ENCODE results near the gene CYP20A1. TPM values are rescaled to one million over a fixed set of nuclear protein-coding genes. Genes with fewer than 3 reads are reported as not detected.

Gene CYP20A1
- polyA plus RNA-seq, 1 experiment = 7.7 TPM

DNA sequence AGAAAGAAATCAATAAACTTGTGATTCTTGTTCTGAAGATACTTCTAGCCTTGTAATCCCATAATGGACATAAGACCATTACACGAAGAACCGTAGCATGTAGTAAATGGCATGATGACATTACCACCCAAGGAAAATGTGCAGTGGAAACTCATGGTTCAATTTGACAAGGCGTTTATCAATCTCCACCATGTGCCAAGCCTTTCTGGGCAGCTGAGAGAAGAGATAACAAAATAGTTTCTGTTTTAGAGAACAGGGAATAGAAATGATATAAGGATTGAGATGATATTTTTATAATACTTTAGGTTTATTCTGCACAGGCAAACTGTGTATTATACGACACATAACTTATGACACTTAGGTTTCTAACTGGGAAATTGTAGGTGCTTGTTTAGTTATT lies 108.6 kb downstream of the CYP20A1 start:
- no peak overlapping the region for H3K4me3 ChIP-seq (ENCODE audit: low read depth, low read length)
- ChIA-PET CTCF (no interaction called here), POLR2A (no interaction called here)
- no peaks in the 10 kb centered on the region for H3K27me3 ChIP-seq (ENCODE audit: control insufficient read depth, insufficient read depth, low read length)
- TF ChIP-seq, protein P1, sequence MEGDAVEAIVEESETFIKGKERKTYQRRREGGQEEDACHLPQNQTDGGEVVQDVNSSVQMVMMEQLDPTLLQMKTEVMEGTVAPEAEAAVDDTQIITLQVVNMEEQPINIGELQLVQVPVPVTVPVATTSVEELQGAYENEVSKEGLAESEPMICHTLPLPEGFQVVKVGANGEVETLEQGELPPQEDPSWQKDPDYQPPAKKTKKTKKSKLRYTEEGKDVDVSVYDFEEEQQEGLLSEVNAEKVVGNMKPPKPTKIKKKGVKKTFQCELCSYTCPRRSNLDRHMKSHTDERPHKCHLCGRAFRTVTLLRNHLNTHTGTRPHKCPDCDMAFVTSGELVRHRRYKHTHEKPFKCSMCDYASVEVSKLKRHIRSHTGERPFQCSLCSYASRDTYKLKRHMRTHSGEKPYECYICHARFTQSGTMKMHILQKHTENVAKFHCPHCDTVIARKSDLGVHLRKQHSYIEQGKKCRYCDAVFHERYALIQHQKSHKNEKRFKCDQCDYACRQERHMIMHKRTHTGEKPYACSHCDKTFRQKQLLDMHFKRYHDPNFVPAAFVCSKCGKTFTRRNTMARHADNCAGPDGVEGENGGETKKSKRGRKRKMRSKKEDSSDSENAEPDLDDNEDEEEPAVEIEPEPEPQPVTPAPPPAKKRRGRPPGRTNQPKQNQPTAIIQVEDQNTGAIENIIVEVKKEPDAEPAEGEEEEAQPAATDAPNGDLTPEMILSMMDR (IDR thresholded peaks at IDR 0.05; ENCODE audit: insufficient read depth, low read depth, low read length) = no peak
- H3K36me3 ChIP-seq (ENCODE audit: control insufficient read depth, insufficient read depth, low read length) = peaks cover 2% of the 10 kb centered on the region; the same call in 1 of the 2 replicates
- no peak for DNase-seq (ENCODE audit: low read depth)

DNA sequence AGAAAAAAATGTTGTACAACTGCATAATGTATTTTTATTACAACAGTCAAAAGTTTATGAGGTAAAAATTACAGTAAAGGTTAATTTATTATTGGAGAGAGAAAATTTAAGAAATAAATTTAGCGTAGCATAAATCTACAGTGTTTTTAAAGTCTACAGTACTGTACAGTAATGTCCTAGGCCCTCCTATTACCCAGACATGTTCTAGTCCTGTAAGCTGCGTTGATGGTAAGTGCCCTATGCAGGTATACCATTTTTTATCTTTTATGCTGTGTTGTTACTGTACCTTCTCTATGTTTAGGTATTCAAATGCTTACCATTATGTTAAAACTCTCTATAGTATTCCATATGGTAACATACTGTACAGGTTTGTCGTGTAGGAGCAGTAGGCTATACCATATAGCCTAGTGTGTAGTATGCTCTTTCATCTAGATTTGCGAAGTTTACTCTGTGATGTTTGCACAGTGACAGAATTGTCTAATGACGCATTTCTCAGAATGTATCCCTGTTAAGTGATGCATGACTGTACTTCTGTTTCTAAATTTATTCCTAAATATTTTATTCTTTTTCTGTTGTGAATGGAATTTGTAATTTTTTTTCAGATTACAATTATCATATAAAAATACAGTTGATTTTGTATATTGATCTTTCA lies 113.9 kb downstream of the CYP20A1 start:
- ChIA-PET CTCF (interaction anchor here (0.6 to 1.0 kb wide), 2 partner anchors 8 to 106 kb away, joined by 3 read pairs; no protein-coding TSS in a partner anchor), POLR2A (no interaction called here)
- Histone ChIP-seq H3K36me3 (ENCODE audit: control insufficient read depth, insufficient read depth, low read length) (0 out of 2 replicates have a peak, but pooled peaks cover 2% of the 10 kb centered on the region), H3K27me3 (ENCODE audit: control insufficient read depth, insufficient read depth, low read length) (no peaks in the 10 kb centered on the region), H3K4me3 (ENCODE audit: low read depth, low read length) (no peak overlapping the region)
- TF ChIP-seq, protein P1 (IDR thresholded peaks at IDR 0.05; ENCODE audit: insufficient read depth, low read depth, low read length) = no peak
- no peak for DNase-seq (ENCODE audit: low read depth)

DNA sequence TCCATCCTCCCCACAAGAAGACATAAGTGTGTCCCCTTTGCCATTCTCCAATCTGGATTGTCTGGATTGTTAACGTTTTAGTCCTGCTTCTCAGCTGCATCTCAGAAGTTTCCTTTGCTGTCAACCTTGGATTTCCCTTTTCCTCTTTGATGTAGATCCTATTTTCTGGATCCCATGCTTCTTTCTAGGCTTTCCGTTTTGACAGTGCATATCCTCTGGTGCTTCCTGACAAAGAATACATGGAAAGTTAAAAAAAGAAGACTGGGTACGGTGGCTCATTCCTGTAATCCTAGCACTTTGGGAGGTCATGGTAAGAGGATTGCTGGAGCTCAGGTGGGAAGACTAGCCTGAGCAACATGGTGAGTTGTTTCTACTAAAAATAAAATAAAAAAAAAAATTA lies 116.1 kb downstream of the CYP20A1 start:
- POLR2A ChIA-PET = no interaction called here
- no peaks in the 10 kb centered on the region for H3K27me3 ChIP-seq (ENCODE audit: control insufficient read depth, insufficient read depth, low read length)
- CTCF ChIA-PET = interaction anchor here (0.6 kb wide), 1 partner anchor 10 kb away, joined by 3 read pairs; no protein-coding TSS in a partner anchor
- DNase-seq (ENCODE audit: low read depth) = no peak
- no peak overlapping the region for H3K4me3 ChIP-seq (ENCODE audit: low read depth, low read length)
- 0 out of 2 replicates have a peak, but pooled peaks cover 2% of the 10 kb centered on the region for H3K36me3 ChIP-seq (ENCODE audit: control insufficient read depth, insufficient read depth, low read length)
- TF ChIP-seq, protein P1 (IDR thresholded peaks at IDR 0.05; ENCODE audit: insufficient read depth, low read depth, low read length) = no peak

Small RNAs within 50 kb of the gene (small RNA-seq; reads per million reads assigned to genes)
- not detected for gene RN7SL670P (ENCODE audit: insufficient read length, low read depth, low replicate concordance)

Other genes with a start within 250 kb of the CYP20A1 start
- gene NBEAL1, start 224.1 kb upstream of the CYP20A1 start, polyA plus RNA-seq (2011; rRNA removed) = 5.9 and 10.0 TPM in 2 replicates
- gene ABI2, start 89.4 kb downstream of the CYP20A1 start, polyA plus RNA-seq (2011; rRNA removed) = 36.1 and 56.2 TPM in 2 replicates

Data from BJ (cell line).